GM19239 (cell line): Measurements from ENCODE around the gene PHC3.
A peak's percentile ranks its signal among the peaks of the same experiment; 100 is the strongest.
"Not testable (repeated sequence)": the region's sequence is repeated elsewhere in the genome, so short reads cannot be mapped to it uniquely, and the experiment has no call there.

ENCODE experiments used
- DNase-seq: peaks from one replicate; pipeline ENCODE4 v3.0.0; 2011; ENCODE audit warnings: low spot score; ENCODE audit not compliant: insufficient read length
- FAIRE-seq: peaks from 2 replicates; lab custom pipeline; 2011; peaks lifted over from hg19 to GRCh38; lab: Jason Lieb, UNC

The PHC3 gene

GRCh38 chr3:170180908-170181885, at the start of gene PHC3:
Gene PHC3, minus strand, starts transcription at chr3:170181733. Its CDS starts 18 bp downstream, at chr3:170181715.
- peak; percentile 87 for DNase-seq
- peak; percentile 78 for FAIRE-seq

GRCh38 chr3:170228093-170228766, 46.7 kb upstream of the PHC3 start:
- FAIRE-seq (no peak), DNase-seq (no peak)

GRCh38 chr3:170226426-170226960, 45.0 kb upstream of the PHC3 start:
- FAIRE-seq (no peak), DNase-seq (no peak)

GRCh38 chr3:170225166-170225565, 43.6 kb upstream of the PHC3 start:
- DNase-seq = no peak

GRCh38 chr3:170222647-170223541, 41.4 kb upstream of the PHC3 start:
- FAIRE-seq (peak; percentile 84), DNase-seq (peak; percentile 24)

More at GRCh38 chr3:170225166-170225565, 43.6 kb upstream of the PHC3 start:
- FAIRE-seq = no peak

- FAIRE-seq (peak; percentile 98), DNase-seq (peak; percentile 75)
Observed at GRCh38 chr3:170221924-170222646, 40.6 kb upstream of the PHC3 start, which contains the start of gene PRKCI. Gene PRKCI, plus strand, starts transcription at chr3:170222424. Its CDS starts 246 bp downstream, at chr3:170222670.

- DNase-seq = no peak
- FAIRE-seq = no peak
Observed at GRCh38 chr3:170220871-170221270, 39.3 kb upstream of the PHC3 start.

- DNase-seq (no peak), FAIRE-seq (no peak)
Observed at GRCh38 chr3:170219850-170220249, 38.3 kb upstream of the PHC3 start.

GRCh38 chr3:170211668-170212067, 30.1 kb upstream of the PHC3 start:
- no peak for DNase-seq
- FAIRE-seq = no peak

- no peak for DNase-seq
- FAIRE-seq = no peak
Observed at GRCh38 chr3:170207717-170208116, 26.2 kb upstream of the PHC3 start.

- DNase-seq, FAIRE-seq: not testable (repeated sequence)
Observed at GRCh38 chr3:170206164-170206762, 24.7 kb upstream of the PHC3 start.

- FAIRE-seq (no peak), DNase-seq (no peak)
Observed at GRCh38 chr3:170205302-170205701, 23.8 kb upstream of the PHC3 start.

GRCh38 chr3:170204509-170204908, 23.0 kb upstream of the PHC3 start:
- no peak for FAIRE-seq
- no peak for DNase-seq

GRCh38 chr3:170204023-170204472, 22.5 kb upstream of the PHC3 start:
- FAIRE-seq = no peak
- no peak for DNase-seq

GRCh38 chr3:170203457-170203856, 21.9 kb upstream of the PHC3 start:
- no peak for FAIRE-seq
- DNase-seq = no peak

GRCh38 chr3:170201527-170201926, 20.0 kb upstream of the PHC3 start:
- FAIRE-seq (no peak), DNase-seq (no peak)

GRCh38 chr3:170200987-170201386, 19.5 kb upstream of the PHC3 start:
- FAIRE-seq (no peak), DNase-seq (no peak)

GRCh38 chr3:170196833-170197232, 15.3 kb upstream of the PHC3 start:
- FAIRE-seq (no peak), DNase-seq (no peak)

GRCh38 chr3:170195759-170196158, 14.2 kb upstream of the PHC3 start:
- DNase-seq, FAIRE-seq: not testable (repeated sequence)
